ENCODE data around the gene CREB5.

The CREB5 gene

GRCh38 chr7:28724563-28724962 lies 312.2 kb downstream of the CREB5 start:
- Histone ChIP-seq H3K27ac (no peak overlapping the region), H3K4me3 (IDR thresholded peaks at IDR 0.05; ENCODE audit: insufficient read depth, low read depth, low read length) (no peak overlapping the region), H3K4me1 (ENCODE audit: low read depth, poor library complexity, severe bottlenecking) (no peaks in the 10 kb centered on the region), H4K20me1 (ENCODE audit: insufficient read depth) (no peaks in the 10 kb centered on the region), H3K36me3 (ENCODE audit: insufficient read depth) (no peaks in the 10 kb centered on the region), H3K9ac (no peak overlapping the region), H2AFZ (ENCODE audit: low read depth) (no peak overlapping the region), H3K27me3 (ENCODE audit: insufficient read depth, low read depth) (no peaks in the 10 kb centered on the region), H3K79me2 (ENCODE audit: insufficient read depth, low read depth) (no peaks in the 10 kb centered on the region), H3K4me2 (no peak overlapping the region)
- TF ChIP-seq CTCF (conservative IDR thresholded peaks at IDR 0.05; ENCODE audit: low read depth, low read length), result no peak

GRCh38 chr7:28725045-28725642 lies 312.8 kb downstream of the CREB5 start:
- Histone ChIP-seq H3K36me3 (ENCODE audit: insufficient read depth) (no peaks in the 10 kb centered on the region), H3K79me2 (ENCODE audit: insufficient read depth, low read depth) (no peaks in the 10 kb centered on the region), H3K4me3 (IDR thresholded peaks at IDR 0.05; ENCODE audit: insufficient read depth, low read depth, low read length) (no peak overlapping the region), H3K27ac (no peak overlapping the region), H2AFZ (ENCODE audit: low read depth) (no peak overlapping the region), H3K27me3 (ENCODE audit: insufficient read depth, low read depth) (no peaks in the 10 kb centered on the region), H3K4me1 (ENCODE audit: low read depth, poor library complexity, severe bottlenecking) (no peaks in the 10 kb centered on the region), H3K4me2 (no peak overlapping the region), H3K9ac (no peak overlapping the region), H4K20me1 (ENCODE audit: insufficient read depth) (no peaks in the 10 kb centered on the region)
- TF ChIP-seq CTCF (conservative IDR thresholded peaks at IDR 0.05; ENCODE audit: low read depth, low read length), result no peak

GRCh38 chr7:28725911-28726310 lies 313.6 kb downstream of the CREB5 start:
- Histone ChIP-seq H3K9ac (no peak overlapping the region), H3K27ac (no peak overlapping the region), H4K20me1 (ENCODE audit: insufficient read depth) (no peaks in the 10 kb centered on the region), H3K4me1 (ENCODE audit: low read depth, poor library complexity, severe bottlenecking) (no peaks in the 10 kb centered on the region), H3K27me3 (ENCODE audit: insufficient read depth, low read depth) (no peaks in the 10 kb centered on the region), H3K79me2 (ENCODE audit: insufficient read depth, low read depth) (no peaks in the 10 kb centered on the region), H3K4me2 (no peak overlapping the region), H3K36me3 (ENCODE audit: insufficient read depth) (no peaks in the 10 kb centered on the region), H3K4me3 (IDR thresholded peaks at IDR 0.05; ENCODE audit: insufficient read depth, low read depth, low read length) (no peak overlapping the region), H2AFZ (ENCODE audit: low read depth) (no peak overlapping the region)
- no peak for TF ChIP-seq CTCF (conservative IDR thresholded peaks at IDR 0.05; ENCODE audit: low read depth, low read length)

GRCh38 chr7:28726555-28726954 lies 314.2 kb downstream of the CREB5 start:
- Histone ChIP-seq H2AFZ (ENCODE audit: low read depth) (no peak overlapping the region), H3K27me3 (ENCODE audit: insufficient read depth, low read depth) (no peaks in the 10 kb centered on the region), H3K27ac (no peak overlapping the region), H3K4me2 (no peak overlapping the region), H4K20me1 (ENCODE audit: insufficient read depth) (no peaks in the 10 kb centered on the region), H3K4me1 (ENCODE audit: low read depth, poor library complexity, severe bottlenecking) (no peaks in the 10 kb centered on the region), H3K4me3 (IDR thresholded peaks at IDR 0.05; ENCODE audit: insufficient read depth, low read depth, low read length) (no peak overlapping the region), H3K79me2 (ENCODE audit: insufficient read depth, low read depth) (no peaks in the 10 kb centered on the region), H3K36me3 (ENCODE audit: insufficient read depth) (no peaks in the 10 kb centered on the region), H3K9ac (no peak overlapping the region)
- no peak for TF ChIP-seq CTCF (conservative IDR thresholded peaks at IDR 0.05; ENCODE audit: low read depth, low read length)
